Hair follicular keratinocyte (primary cell): ENCODE results near the gene COBLL1. TPM values are rescaled to one million over a fixed set of nuclear protein-coding genes. Genes with fewer than 3 reads are reported as not detected.

Source experiments
- total RNA-seq: library from RNA; depleted of rRNA; stranded (reverse); fragments of >200 nt; gene quantifications from 2 replicates; pipeline ENCODE4 v1.2.3, GENCODE V29; 2015

Gene COBLL1
- total RNA-seq = 14.0 and 16.5 TPM in 2 replicates

GRCh38 chr2:164841719-164842623 lies at the start of gene COBLL1:
Gene COBLL1 (minus strand): TSS chr2:164841823. CDS start chr2:164841196, 627 bp downstream.

Other genes starting within 250 kb of the COBLL1 start
- gene GRB14, start 220.3 kb downstream of the COBLL1 start, total RNA-seq = 8.9 and 15.4 TPM in 2 replicates
- gene SLC38A11, start 113.7 kb upstream of the COBLL1 start, total RNA-seq = not detected in 2 replicates